Activated naive CD8-positive, alpha-beta T cell treated with anti-CD3 and anti-CD28 coated beads, Interleukin-2, amount 50 U/mL, for 24 hours (primary cell): ENCODE measurements around the gene TRIM10.

Experiments
- ATAC-seq: fragments of 150-1000 bp; cut with Tn5 transposase; one replicate; pipeline ENCODE4 v1.10.0; 2021
- DNase-seq: peaks from one replicate; pipeline ENCODE4 v3.0.0; 2021
- H3K27ac Mint-ChIP-seq: one replicate; pipeline ENCODE4 v1.8.0; 2021; ENCODE audit warnings: mild to moderate bottlenecking, mixed read lengths
- H3K27me3 Mint-ChIP-seq: one replicate; pipeline ENCODE4 v1.8.0; 2021; ENCODE audit warnings: mixed read lengths
- H3K36me3 Mint-ChIP-seq: one replicate; pipeline ENCODE4 v1.8.0; 2021; ENCODE audit warnings: low read depth, mixed read lengths
- H3K4me1 Mint-ChIP-seq: one replicate; pipeline ENCODE4 v1.8.0; 2021; ENCODE audit warnings: mixed read lengths
- H3K4me3 Mint-ChIP-seq: one replicate; pipeline ENCODE4 v1.8.0; 2021; ENCODE audit warnings: mild to moderate bottlenecking, moderate library complexity, mixed read lengths
- H3K9me3 Mint-ChIP-seq: one replicate; pipeline ENCODE4 v1.8.0; 2021; ENCODE audit warnings: mixed read lengths

Gene TRIM10

DNA sequence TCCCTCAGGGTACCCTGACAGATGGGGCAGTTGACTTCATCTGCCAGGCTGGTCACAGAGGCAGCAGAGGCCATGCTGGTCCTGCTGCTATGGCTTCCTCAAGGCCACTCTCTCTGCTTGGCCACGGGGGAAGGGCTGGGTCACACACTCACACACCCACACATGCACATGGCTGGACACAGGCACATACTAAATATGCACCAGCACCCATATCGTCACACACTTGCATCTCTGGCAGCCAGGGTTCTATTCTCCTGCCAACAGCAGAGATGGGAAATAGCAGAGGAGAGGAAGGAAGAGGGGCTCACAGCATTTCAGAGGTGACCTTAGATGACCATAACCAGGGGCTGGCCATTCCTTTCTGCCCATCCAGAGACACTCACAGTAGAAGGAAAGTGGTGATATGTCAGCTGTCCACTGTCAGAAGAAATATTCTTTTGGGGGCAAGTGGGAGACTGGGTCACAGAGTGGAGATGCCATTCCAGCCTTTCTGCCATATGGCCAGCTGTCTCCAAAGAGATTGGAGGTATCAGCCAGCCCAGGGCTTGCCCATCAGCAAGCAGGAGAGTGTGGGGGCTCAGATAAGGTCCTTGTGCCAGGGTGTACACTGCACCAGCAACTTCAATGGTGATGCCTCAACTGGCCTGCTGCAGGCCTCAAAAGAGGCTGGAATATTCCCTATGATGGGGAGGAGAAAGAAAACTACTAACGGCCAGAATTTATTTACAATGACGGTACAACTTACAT is at the start of gene TRIM10:
Gene TRIM10, minus strand, starts transcription at position 427 of the 747 bp plus-strand sequence. Its CDS starts 353 bp downstream, at position 74.
- no peak within 1 kb of the TSS for H3K4me3 Mint-ChIP-seq
- H3K4me1 Mint-ChIP-seq = peaks cover 16% of the 10 kb centered on the region
- ATAC-seq = no peak
- H3K9me3 Mint-ChIP-seq = no peaks in the 10 kb centered on the region
- H3K27ac Mint-ChIP-seq = no peak within 1 kb of the TSS
- DNase-seq = no peak
- H3K36me3 Mint-ChIP-seq = no peaks in the 10 kb centered on the region
- peaks cover 18% of the 10 kb centered on the region for H3K27me3 Mint-ChIP-seq

DNA sequence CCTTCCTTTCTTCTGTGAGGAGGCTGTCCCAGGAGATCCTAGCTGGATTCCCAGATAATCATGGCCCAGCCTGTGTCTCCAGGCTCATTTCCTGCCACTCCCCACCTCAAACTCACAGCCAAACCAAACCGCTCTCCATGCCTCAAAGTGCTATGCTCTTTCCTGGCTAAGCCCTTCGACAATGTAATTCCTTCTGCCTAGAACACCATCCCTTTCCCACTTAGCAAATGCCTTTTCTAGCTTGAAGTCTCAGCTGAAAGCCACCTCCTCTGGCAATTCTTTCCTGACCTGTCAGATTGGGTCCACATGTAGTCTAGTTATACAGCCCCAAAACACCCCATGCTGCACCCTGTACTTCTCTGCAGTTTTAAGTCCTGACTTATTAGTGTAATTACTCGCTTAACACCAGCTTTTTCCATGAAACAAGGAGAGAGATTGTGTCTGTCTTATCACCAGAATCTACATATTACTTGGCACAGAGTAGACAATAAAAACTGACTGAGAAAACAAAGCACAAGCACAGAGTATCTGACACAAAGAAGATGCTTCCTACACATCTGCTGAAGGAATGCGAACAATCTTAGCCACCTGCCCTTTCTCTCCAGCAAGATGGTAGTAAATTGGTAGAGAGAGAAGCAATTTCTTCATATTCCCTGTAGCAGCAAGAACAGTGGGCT is 46.7 kb upstream of the TRIM10 start:
- H3K27ac Mint-ChIP-seq = peak overlapping the region; percentile 0
- ATAC-seq = no peak
- no peak for DNase-seq
- no peak overlapping the region for H3K4me3 Mint-ChIP-seq
- no peaks in the 10 kb centered on the region for H3K9me3 Mint-ChIP-seq
- peaks cover 27% of the 10 kb centered on the region for H3K36me3 Mint-ChIP-seq
- H3K4me1 Mint-ChIP-seq = peaks cover 52% of the 10 kb centered on the region
- no peaks in the 10 kb centered on the region for H3K27me3 Mint-ChIP-seq

DNA sequence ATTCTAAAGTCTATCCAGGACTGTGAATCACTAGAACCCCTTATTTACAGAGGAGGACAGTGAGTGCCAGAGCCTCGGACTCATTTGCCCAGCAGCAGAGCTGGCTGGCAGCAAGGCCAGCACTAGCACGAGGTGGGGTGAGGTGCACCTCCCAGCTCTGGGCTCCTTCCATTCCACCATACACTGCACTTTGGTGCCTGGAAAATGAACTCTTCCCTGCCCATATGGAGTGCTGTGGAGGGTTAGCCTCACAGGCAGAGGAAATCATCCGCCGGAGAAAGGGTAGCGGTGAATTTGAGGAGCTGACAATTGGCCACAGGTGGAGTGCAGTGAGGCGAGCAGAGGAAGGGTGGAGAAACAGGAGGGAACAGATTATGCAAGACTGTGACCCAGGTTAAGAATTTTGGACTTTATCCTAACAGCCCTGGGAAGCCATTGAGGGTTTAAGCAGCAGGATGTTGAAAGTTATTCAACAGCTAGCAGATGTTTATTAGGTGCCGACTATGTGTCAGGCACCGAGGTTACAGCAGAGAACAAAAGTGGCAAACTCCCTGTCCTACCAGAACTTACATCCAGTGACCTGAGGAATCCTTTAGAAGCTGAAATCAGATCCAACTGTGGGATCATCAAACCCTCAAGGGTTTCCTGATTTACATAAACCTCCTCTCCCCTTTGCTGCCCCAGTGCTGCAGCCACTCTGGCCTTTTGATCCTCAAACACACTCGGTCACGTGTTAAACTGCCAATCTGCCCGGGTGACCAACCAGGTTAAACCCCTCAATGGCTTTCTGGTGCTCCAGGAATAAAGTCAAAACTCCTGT is 46.0 kb upstream of the TRIM10 start:
- ATAC-seq = no peak
- Mint-ChIP-seq H3K27ac (no peak overlapping the region), H3K4me3 (no peak overlapping the region), H3K36me3 (peaks cover 34% of the 10 kb centered on the region), H3K9me3 (no peaks in the 10 kb centered on the region), H3K27me3 (no peaks in the 10 kb centered on the region), H3K4me1 (peaks cover 54% of the 10 kb centered on the region)
- DNase-seq = no peak

GRCh38 chr6:30206152-30206551 is 45.1 kb upstream of the TRIM10 start:
- Mint-ChIP-seq H3K27ac (no peak overlapping the region), H3K27me3 (no peaks in the 10 kb centered on the region), H3K36me3 (peaks cover 32% of the 10 kb centered on the region), H3K4me3 (no peak overlapping the region), H3K9me3 (no peaks in the 10 kb centered on the region), H3K4me1 (peaks cover 52% of the 10 kb centered on the region)
- no peak for ATAC-seq
- DNase-seq = no peak

- no peak overlapping the region for H3K27ac Mint-ChIP-seq
- no peak for ATAC-seq
- H3K9me3 Mint-ChIP-seq = no peaks in the 10 kb centered on the region
- H3K36me3 Mint-ChIP-seq = peaks cover 34% of the 10 kb centered on the region
- DNase-seq = no peak
- H3K27me3 Mint-ChIP-seq = no peaks in the 10 kb centered on the region
- H3K4me1 Mint-ChIP-seq = peaks cover 45% of the 10 kb centered on the region
- no peak overlapping the region for H3K4me3 Mint-ChIP-seq
These were observed 43.1 kb upstream of the TRIM10 start for GRCh38 chr6:30204116-30204515.

DNA sequence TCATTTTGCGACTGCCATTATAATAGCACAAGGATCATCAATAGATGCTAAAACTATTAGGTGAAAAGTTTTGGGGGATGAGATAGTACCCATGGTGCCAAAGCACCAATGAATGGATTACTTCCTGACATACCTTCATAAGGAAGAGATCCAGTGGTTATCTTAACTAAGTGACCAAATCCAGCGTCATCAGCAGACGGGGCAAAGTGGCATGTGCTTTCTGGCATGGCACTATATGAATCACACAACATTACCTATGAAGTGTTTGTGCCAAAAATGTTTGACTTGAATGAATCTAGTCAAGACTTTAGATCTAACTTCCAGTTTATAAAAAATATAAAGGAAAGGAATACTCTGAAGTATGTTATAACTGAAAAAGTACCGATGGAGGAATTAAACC is 41.4 kb upstream of the TRIM10 start:
- no peak overlapping the region for H3K4me3 Mint-ChIP-seq
- no peaks in the 10 kb centered on the region for H3K9me3 Mint-ChIP-seq
- H3K36me3 Mint-ChIP-seq = peaks cover 41% of the 10 kb centered on the region
- H3K27ac Mint-ChIP-seq = no peak overlapping the region
- peaks cover 29% of the 10 kb centered on the region for H3K4me1 Mint-ChIP-seq
- DNase-seq = no peak
- H3K27me3 Mint-ChIP-seq = no peaks in the 10 kb centered on the region
- no peak for ATAC-seq

- Mint-ChIP-seq H3K27ac (no peak overlapping the region), H3K9me3 (no peaks in the 10 kb centered on the region), H3K4me1 (peaks cover 19% of the 10 kb centered on the region), H3K36me3 (peaks cover 48% of the 10 kb centered on the region), H3K27me3 (no peaks in the 10 kb centered on the region), H3K4me3 (no peak overlapping the region)
- DNase-seq = no peak
- no peak for ATAC-seq
These were observed 39.7 kb upstream of the TRIM10 start for GRCh38 chr6:30200551-30201281.

DNA sequence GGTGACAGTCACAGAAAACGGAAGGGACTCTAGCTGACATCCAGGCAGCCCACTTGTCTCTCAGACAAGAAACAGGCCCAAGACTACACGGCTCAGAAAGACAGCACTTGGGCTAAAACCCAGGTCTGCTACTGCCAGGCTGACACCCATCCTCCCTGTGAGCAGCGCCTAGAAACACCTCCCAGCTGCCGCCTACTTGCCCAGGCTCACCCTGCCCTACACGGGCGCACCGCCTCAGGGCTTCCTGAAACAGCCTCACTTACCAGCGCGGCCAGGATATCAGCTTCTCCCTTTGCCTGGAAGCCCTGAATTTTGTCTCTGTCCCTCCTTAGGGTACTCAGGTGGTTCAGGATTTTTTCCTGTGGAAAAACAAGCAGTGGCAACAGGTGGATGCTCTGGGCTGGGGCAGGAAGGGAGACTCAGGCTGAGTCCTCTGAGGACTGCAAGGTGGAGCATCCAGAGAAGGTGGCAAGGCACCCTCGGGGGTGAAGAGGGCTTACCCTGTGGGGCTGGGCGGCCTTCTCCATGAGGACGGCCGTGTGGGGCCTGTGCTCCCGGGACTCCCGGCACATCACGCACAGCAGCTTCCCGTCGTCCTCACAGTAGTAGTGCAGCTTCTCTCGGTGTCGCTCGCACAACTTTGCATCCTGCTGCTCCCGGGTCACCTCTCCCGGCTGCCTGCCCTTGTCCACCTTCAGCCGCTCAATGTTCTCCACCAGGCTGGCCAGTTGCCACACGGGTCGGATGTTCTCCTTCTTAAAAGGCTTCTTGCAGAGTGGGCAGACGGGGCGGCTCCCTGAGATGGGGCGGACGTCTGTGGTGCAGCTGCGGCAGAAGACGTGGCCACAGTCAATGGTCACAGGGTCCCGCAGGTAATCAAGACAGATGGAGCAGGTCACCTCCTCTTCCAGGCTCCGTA is 37.4 kb upstream of the TRIM10 start:
- no peaks in the 10 kb centered on the region for H3K27me3 Mint-ChIP-seq
- DNase-seq (no peak), ATAC-seq (no peak)
- H3K4me3 Mint-ChIP-seq = no peak overlapping the region
- H3K9me3 Mint-ChIP-seq = no peaks in the 10 kb centered on the region
- H3K4me1 Mint-ChIP-seq = peaks cover 19% of the 10 kb centered on the region
- no peak overlapping the region for H3K27ac Mint-ChIP-seq
- peaks cover 53% of the 10 kb centered on the region for H3K36me3 Mint-ChIP-seq

GRCh38 chr6:30196376-30196775 is 35.4 kb upstream of the TRIM10 start:
- H3K9me3 Mint-ChIP-seq = no peaks in the 10 kb centered on the region
- H3K4me1 Mint-ChIP-seq = peaks cover 10% of the 10 kb centered on the region
- H3K36me3 Mint-ChIP-seq = peaks cover 45% of the 10 kb centered on the region
- no peaks in the 10 kb centered on the region for H3K27me3 Mint-ChIP-seq
- H3K27ac Mint-ChIP-seq = no peak overlapping the region
- DNase-seq (no peak), ATAC-seq (no peak)
- no peak overlapping the region for H3K4me3 Mint-ChIP-seq

DNA sequence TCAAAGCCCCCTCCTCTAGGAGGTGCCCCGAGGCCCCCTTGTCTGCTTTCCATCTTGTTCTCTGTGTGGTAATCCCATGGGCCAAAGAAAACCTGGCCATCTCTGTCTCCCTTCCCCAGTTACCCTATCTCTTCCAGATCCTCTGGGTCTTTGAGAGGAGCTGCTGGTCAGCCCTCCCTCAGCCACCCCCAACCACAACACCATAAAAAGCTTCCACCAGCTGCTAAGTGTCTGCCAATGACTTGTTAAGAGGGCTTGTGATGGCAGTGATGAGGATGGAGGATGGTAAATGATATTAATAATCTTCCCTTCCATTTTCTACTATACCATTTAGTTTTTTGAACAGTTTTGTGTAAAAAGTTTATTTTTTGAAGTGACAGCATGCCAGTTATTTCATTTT is 34.9 kb upstream of the TRIM10 start:
- Mint-ChIP-seq H3K4me3 (no peak overlapping the region), H3K27me3 (no peaks in the 10 kb centered on the region), H3K27ac (no peak overlapping the region), H3K9me3 (no peaks in the 10 kb centered on the region), H3K4me1 (peaks cover 6% of the 10 kb centered on the region), H3K36me3 (peaks cover 47% of the 10 kb centered on the region)
- DNase-seq (no peak), ATAC-seq (no peak)

DNA sequence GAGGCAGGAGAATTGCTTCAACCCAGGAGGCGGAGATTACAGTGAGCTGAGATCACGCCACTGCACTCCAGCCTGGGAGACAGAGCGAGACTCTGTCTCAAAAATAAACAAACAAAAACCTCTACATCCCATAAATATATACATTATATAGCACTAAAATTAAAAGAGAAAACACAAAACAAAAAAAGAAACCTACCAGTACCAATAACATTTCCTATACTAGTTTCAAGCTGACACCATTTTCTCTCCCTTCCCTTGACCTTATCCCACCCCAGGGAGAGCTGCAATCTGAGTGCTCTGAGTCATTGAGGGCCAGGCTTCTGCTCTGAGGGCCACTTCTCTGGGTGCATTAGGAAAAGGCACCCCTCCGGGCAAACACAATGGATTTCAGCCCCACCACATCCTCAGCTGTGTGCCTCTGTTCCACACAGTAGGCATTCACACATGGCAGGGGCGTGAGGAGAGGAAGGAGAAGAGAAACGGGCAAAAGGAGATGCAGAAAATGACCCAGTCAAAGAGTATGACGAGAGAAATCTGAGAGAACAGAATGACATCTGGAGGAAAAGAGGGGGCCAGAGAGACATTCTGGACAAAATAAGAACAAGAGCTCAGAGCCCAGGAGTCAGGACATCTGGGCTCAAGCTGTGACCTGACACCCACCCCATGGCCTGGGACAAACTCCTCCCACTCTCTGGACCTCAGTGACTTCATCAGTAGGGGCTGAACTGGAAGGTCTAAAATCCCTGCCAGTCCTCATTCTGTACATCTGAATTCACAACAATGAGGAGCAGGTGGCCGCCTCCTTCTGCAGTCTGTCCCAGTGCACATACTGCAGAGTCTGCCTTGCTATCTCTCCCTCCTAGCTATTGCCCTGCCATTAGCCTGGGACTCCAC is 34.0 kb upstream of the TRIM10 start:
- no peaks in the 10 kb centered on the region for H3K27me3 Mint-ChIP-seq
- no peaks in the 10 kb centered on the region for H3K9me3 Mint-ChIP-seq
- peak overlapping the region; percentile 9 for H3K27ac Mint-ChIP-seq
- H3K36me3 Mint-ChIP-seq = peaks cover 45% of the 10 kb centered on the region
- DNase-seq (no peak), ATAC-seq (no peak)
- H3K4me1 Mint-ChIP-seq = no peaks in the 10 kb centered on the region
- no peak overlapping the region for H3K4me3 Mint-ChIP-seq

DNA sequence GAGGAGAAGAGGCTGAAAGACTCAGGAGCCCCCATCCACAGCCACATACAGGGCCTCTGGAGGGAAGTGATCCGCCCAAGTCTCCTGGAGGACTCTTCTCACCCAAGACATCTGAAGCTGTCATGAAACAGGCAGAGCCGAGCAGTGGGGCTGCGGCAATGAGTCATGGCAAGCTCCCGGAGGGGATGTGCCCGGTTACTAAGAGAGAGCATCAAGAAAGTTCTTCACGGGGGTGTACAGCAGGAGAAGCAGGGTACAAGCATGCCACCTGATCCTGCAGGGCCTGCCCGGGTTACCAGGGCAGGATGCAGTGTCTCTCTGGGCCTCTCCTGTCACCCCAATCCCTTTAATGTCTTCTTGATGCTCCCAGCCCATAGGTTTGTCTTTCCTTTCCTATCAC is 31.1 kb upstream of the TRIM10 start:
- H3K27ac Mint-ChIP-seq = no peak overlapping the region
- no peaks in the 10 kb centered on the region for H3K4me1 Mint-ChIP-seq
- no peaks in the 10 kb centered on the region for H3K9me3 Mint-ChIP-seq
- no peak for DNase-seq
- H3K36me3 Mint-ChIP-seq = peaks cover 43% of the 10 kb centered on the region
- ATAC-seq = peak; percentile 21
- H3K27me3 Mint-ChIP-seq = no peaks in the 10 kb centered on the region
- H3K4me3 Mint-ChIP-seq = no peak overlapping the region

GRCh38 chr6:30188541-30188940 is 27.5 kb upstream of the TRIM10 start:
- no peak overlapping the region for H3K27ac Mint-ChIP-seq
- no peak overlapping the region for H3K4me3 Mint-ChIP-seq
- H3K9me3 Mint-ChIP-seq = no peaks in the 10 kb centered on the region
- ATAC-seq (no peak), DNase-seq (no peak)
- no peaks in the 10 kb centered on the region for H3K4me1 Mint-ChIP-seq
- peaks cover 53% of the 10 kb centered on the region for H3K36me3 Mint-ChIP-seq
- no peaks in the 10 kb centered on the region for H3K27me3 Mint-ChIP-seq
